ENCODE results near the gene TMC8. TPM values are rescaled to one million over a fixed set of nuclear protein-coding genes. Genes with fewer than 3 reads are reported as not detected.

Gene TMC8
- total RNA-seq, 1 donor from 2014 or later, result 1.3 TPM

GRCh38 chr17:78146881-78147280 lies 16.3 kb downstream of the TMC8 start:
- H3K4me3 ChIP-seq, result no peak overlapping the region
- no peak for DNase-seq
- no peaks in the 10 kb centered on the region for H3K9me3 ChIP-seq (replicated peaks)
- intact Hi-C loops (cut with micrococcal nuclease), result no loop called here
- peaks cover 35% of the 10 kb centered on the region for H3K4me1 ChIP-seq
- no peaks in the 10 kb centered on the region for H3K36me3 ChIP-seq
- no peak for TF ChIP-seq CTCF (IDR thresholded peaks at IDR 0.05; ENCODE audit: borderline replicate concordance)
- H3K27me3 ChIP-seq (ENCODE audit: low read depth), result no peaks in the 10 kb centered on the region
- no peak overlapping the region for H3K27ac ChIP-seq (replicated peaks)

GRCh38 chr17:78147315-78147998 lies 16.9 kb downstream of the TMC8 start:
- Histone ChIP-seq H3K36me3 (no peaks in the 10 kb centered on the region), H3K9me3 (replicated peaks) (no peaks in the 10 kb centered on the region), H3K27ac (replicated peaks) (no peak overlapping the region), H3K4me1 (peaks cover 37% of the 10 kb centered on the region), H3K27me3 (ENCODE audit: low read depth) (no peaks in the 10 kb centered on the region), H3K4me3 (no peak overlapping the region)
- intact Hi-C loops (cut with micrococcal nuclease), result no loop called here
- no peak for DNase-seq
- TF ChIP-seq CTCF (IDR thresholded peaks at IDR 0.05; ENCODE audit: borderline replicate concordance), result no peak

- Histone ChIP-seq H3K27ac (replicated peaks) (no peak overlapping the region), H3K36me3 (no peaks in the 10 kb centered on the region), H3K4me1 (peaks cover 37% of the 10 kb centered on the region), H3K4me3 (no peak overlapping the region), H3K9me3 (replicated peaks) (no peaks in the 10 kb centered on the region), H3K27me3 (ENCODE audit: low read depth) (no peaks in the 10 kb centered on the region)
- DNase-seq, result no peak
- intact Hi-C loops (cut with micrococcal nuclease), result no loop called here
- TF ChIP-seq CTCF (IDR thresholded peaks at IDR 0.05; ENCODE audit: borderline replicate concordance), result no peak
Measured at GRCh38 chr17:78148286-78149016, 17.9 kb downstream of the TMC8 start.

GRCh38 chr17:78151514-78152008 lies 21.0 kb downstream of the TMC8 start:
- no peaks in the 10 kb centered on the region for H3K36me3 ChIP-seq
- no peak for DNase-seq
- H3K4me1 ChIP-seq, result peaks cover 10% of the 10 kb centered on the region
- no peaks in the 10 kb centered on the region for H3K27me3 ChIP-seq (ENCODE audit: low read depth)
- peak overlapping the region; percentile 54 for H3K27ac ChIP-seq (replicated peaks)
- H3K4me3 ChIP-seq, result no peak overlapping the region
- no peak for TF ChIP-seq CTCF (IDR thresholded peaks at IDR 0.05; ENCODE audit: borderline replicate concordance)
- intact Hi-C loops (cut with micrococcal nuclease), result no loop called here
- no peaks in the 10 kb centered on the region for H3K9me3 ChIP-seq (replicated peaks)

GRCh38 chr17:78154903-78155811 lies 24.6 kb downstream of the TMC8 start:
- no peak for DNase-seq
- peaks cover 10% of the 10 kb centered on the region for H3K4me1 ChIP-seq
- intact Hi-C loops (cut with micrococcal nuclease), result no loop called here
- no peak overlapping the region for H3K27ac ChIP-seq (replicated peaks)
- no peaks in the 10 kb centered on the region for H3K36me3 ChIP-seq
- no peaks in the 10 kb centered on the region for H3K27me3 ChIP-seq (ENCODE audit: low read depth)
- H3K9me3 ChIP-seq (replicated peaks), result no peaks in the 10 kb centered on the region
- H3K4me3 ChIP-seq, result no peak overlapping the region
- TF ChIP-seq CTCF (IDR thresholded peaks at IDR 0.05; ENCODE audit: borderline replicate concordance), result no peak

All from left ventricle myocardium inferior (tissue), 1 donor.